ENCODE results near the gene EXOSC9.
"Not testable (repeated sequence)": the region's sequence is repeated elsewhere in the genome, so short reads cannot be mapped to it uniquely, and the experiment has no call there.

Gene EXOSC9

GRCh38 chr4:121800961-121801714, at the start of gene EXOSC9:
TSS of gene EXOSC9 (plus strand) at chr4:121801323. CDS start at chr4:121801425, 102 bp downstream.
- peak; percentile 95 for DNase-seq

- DNase-seq, result not testable (repeated sequence)
Measured at GRCh38 chr4:121752142-121752541, 49.0 kb upstream of the EXOSC9 start.

GRCh38 chr4:121758925-121759568, 42.1 kb upstream of the EXOSC9 start:
- no peak for DNase-seq

GRCh38 chr4:121760205-121760604, 40.9 kb upstream of the EXOSC9 start:
- no peak for DNase-seq

GRCh38 chr4:121764303-121764701, 36.8 kb upstream of the EXOSC9 start:
- no peak for DNase-seq

- DNase-seq, result no peak
Measured at GRCh38 chr4:121764702-121765367, 36.3 kb upstream of the EXOSC9 start, which contains the start of gene SMIM43. TSS of gene SMIM43 (minus strand) at chr4:121765164. CDS start at chr4:121765105, 59 bp downstream.

- DNase-seq, result no peak
Measured at GRCh38 chr4:121765368-121765705, 35.8 kb upstream of the EXOSC9 start.

GRCh38 chr4:121765971-121766538, 35.1 kb upstream of the EXOSC9 start:
- no peak for DNase-seq

- no peak for DNase-seq
Measured at GRCh38 chr4:121767166-121767565, 34.0 kb upstream of the EXOSC9 start.

GRCh38 chr4:121769341-121769740, 31.8 kb upstream of the EXOSC9 start:
- no peak for DNase-seq

GRCh38 chr4:121771869-121772268, 29.3 kb upstream of the EXOSC9 start:
- no peak for DNase-seq

GRCh38 chr4:121773883-121774282, 27.2 kb upstream of the EXOSC9 start:
- DNase-seq, result no peak

- no peak for DNase-seq
Measured at GRCh38 chr4:121776610-121777401, 24.3 kb upstream of the EXOSC9 start.

- DNase-seq, result no peak
Measured at GRCh38 chr4:121777625-121778024, 23.5 kb upstream of the EXOSC9 start.

GRCh38 chr4:121778991-121779628, 22.0 kb upstream of the EXOSC9 start:
- no peak for DNase-seq

- DNase-seq, result no peak
Measured at GRCh38 chr4:121783210-121783609, 17.9 kb upstream of the EXOSC9 start.

GRCh38 chr4:121784401-121784800, 16.7 kb upstream of the EXOSC9 start:
- DNase-seq, result no peak

GRCh38 chr4:121784975-121785374, 16.1 kb upstream of the EXOSC9 start:
- no peak for DNase-seq

GRCh38 chr4:121785479-121785878, 15.6 kb upstream of the EXOSC9 start:
- no peak for DNase-seq

- no peak for DNase-seq
Measured at GRCh38 chr4:121786221-121786620, 14.9 kb upstream of the EXOSC9 start.

GRCh38 chr4:121788896-121789295, 12.2 kb upstream of the EXOSC9 start:
- no peak for DNase-seq

- no peak for DNase-seq
Measured at GRCh38 chr4:121789455-121789854, 11.7 kb upstream of the EXOSC9 start.

Data from CD4-positive, alpha-beta T cell treated with Interleukin-12 subunit alpha and Interleukin-12 subunit beta, for 1 hour (primary cell).